Testis (tissue), 3 donors: ENCODE measurements around the gene PHF21A. TPM values are rescaled to one million over a fixed set of nuclear protein-coding genes. Genes with fewer than 3 reads are reported as not detected.
"Not testable (repeated sequence)": the region's sequence is repeated elsewhere in the genome, so short reads cannot be mapped to it uniquely, and the experiment has no call there.

Source experiments
- DNase-seq: peaks from one replicate; pipeline ENCODE4 v3.0.0-alpha.2; 2019
- H3K27ac ChIP-seq, 2 donors: fragments of 200-600 bp; sonication (generic); one replicate each; pipeline ENCODE4 v1.5.1; 2019
- H3K27me3 ChIP-seq: fragments of 200-600 bp; sonication (generic); one replicate; pipeline ENCODE4 v1.5.1; 2019
- H3K36me3 ChIP-seq: fragments of 200-600 bp; sonication (generic); one replicate; pipeline ENCODE4 v1.5.1; 2017; ENCODE audit warnings: low read depth; ENCODE audit errors: missing control alignments
- H3K4me1 ChIP-seq: fragments of 200-600 bp; sonication (generic); one replicate; pipeline ENCODE4 v1.5.1; 2019
- H3K4me3 ChIP-seq, 2 donors: fragments of 200-600 bp; sonication (generic); one replicate each; pipeline ENCODE4 v1.5.1; 2017 to 2019
- H3K9me3 ChIP-seq: fragments of 200-600 bp; sonication (generic); one replicate; pipeline ENCODE4 v1.5.1; 2017
- POLR2A ChIP-seq: fragments of 450-650 bp; IDR thresholded peaks from one replicate; pipeline ENCODE4 v1.6.1; 2017; ENCODE audit warnings: antibody characterized with exemption, mild to moderate bottlenecking, moderate library complexity
- WGBS, 2 donors: methylation state at CpG; one replicate each; pipeline ENCODE4 v1.1.5; 2018; 5-methylcytosine and 5-hydroxymethylcytosine counted together
- intact Hi-C: fragments of 100-400 bp; cut with DNase I; formaldehyde crosslinking; loops from one replicate; pipeline ENCODE4 v1.15.1; 2023; ENCODE audit warnings: low total_unique reads
- polyA plus RNA-seq: library from polyadenylated mRNA; stranded (reverse); fragments of 350-450 nt; fragmentation: Illumina TruSeq; extraction: RNeasy Lipid Tissue Mini Kit (QIAGEN cat#74804); gene quantifications from one replicate; pipeline ENCODE4 v1.2.3, GENCODE V29; 2014; ENCODE audit warnings: low read depth, low replicate concordance; ENCODE audit not compliant: insufficient read depth
- total RNA-seq, 2 donors: library from RNA; depleted of rRNA; stranded (reverse); fragments of >200 nt; gene quantifications; one replicate each; pipeline ENCODE4 v1.2.3, GENCODE V29; 2016
- TF ChIP-seq, protein P1 (sequence below), 3 experiments: fragments of 450-650 bp in 2 of 3; fragments of 200-600 bp in 1 of 3; sonication (generic) in 1 of 3; IDR thresholded peaks; one replicate each; pipeline ENCODE4 v1.5.1; 2016 to 2019; ENCODE audit warnings: antibody characterized with exemption in 3 of 3, mild to moderate bottlenecking in 2 of 3, moderate library complexity in 1 of 3

Gene PHF21A
- total and polyA plus RNA-seq, 3 donors from 2014 or later: 53.5 to 83.2 (median 56.6) TPM

DNA sequence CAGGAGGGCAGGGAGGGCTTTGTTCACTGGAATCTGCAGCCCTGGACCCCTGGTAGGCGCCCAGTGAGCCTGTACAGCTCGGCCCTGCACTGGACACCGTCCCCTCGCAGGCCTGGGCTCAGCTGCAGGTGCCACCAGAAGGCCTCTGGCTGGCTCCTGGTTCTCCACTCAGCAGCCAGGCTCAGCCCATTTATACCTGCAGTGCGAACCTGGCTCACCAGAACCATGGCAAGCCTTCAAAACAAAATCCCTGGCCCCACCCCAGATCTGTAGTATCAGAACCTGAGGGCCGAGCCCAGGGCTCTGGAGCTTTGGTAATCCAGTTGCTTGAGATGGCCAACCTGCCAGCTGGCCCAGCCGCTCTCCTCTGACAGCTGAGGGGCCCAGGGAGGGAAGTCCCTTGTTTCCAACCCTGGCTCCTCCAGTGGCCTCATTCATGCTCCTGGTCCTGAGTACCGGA, 213.3 kb downstream of the PHF21A start:
- no peaks in the 10 kb centered on the region for H3K9me3 ChIP-seq
- 81 to 82% methylated on average over 6 to 8 of the region's 8 CpGs for WGBS, 2 donors
- no peak overlapping the region for H3K27ac ChIP-seq
- H3K4me1 ChIP-seq: no peaks in the 10 kb centered on the region
- no peaks in the 10 kb centered on the region for H3K36me3 ChIP-seq
- no peak overlapping the region for H3K4me3 ChIP-seq
- intact Hi-C loops: no loop called here
- TF ChIP-seq POLR2A: no peak
- TF ChIP-seq, protein P1, sequence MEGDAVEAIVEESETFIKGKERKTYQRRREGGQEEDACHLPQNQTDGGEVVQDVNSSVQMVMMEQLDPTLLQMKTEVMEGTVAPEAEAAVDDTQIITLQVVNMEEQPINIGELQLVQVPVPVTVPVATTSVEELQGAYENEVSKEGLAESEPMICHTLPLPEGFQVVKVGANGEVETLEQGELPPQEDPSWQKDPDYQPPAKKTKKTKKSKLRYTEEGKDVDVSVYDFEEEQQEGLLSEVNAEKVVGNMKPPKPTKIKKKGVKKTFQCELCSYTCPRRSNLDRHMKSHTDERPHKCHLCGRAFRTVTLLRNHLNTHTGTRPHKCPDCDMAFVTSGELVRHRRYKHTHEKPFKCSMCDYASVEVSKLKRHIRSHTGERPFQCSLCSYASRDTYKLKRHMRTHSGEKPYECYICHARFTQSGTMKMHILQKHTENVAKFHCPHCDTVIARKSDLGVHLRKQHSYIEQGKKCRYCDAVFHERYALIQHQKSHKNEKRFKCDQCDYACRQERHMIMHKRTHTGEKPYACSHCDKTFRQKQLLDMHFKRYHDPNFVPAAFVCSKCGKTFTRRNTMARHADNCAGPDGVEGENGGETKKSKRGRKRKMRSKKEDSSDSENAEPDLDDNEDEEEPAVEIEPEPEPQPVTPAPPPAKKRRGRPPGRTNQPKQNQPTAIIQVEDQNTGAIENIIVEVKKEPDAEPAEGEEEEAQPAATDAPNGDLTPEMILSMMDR (IDR thresholded peaks at IDR 0.05): no peak
- no peak for DNase-seq
- no peaks in the 10 kb centered on the region for H3K27me3 ChIP-seq

DNA sequence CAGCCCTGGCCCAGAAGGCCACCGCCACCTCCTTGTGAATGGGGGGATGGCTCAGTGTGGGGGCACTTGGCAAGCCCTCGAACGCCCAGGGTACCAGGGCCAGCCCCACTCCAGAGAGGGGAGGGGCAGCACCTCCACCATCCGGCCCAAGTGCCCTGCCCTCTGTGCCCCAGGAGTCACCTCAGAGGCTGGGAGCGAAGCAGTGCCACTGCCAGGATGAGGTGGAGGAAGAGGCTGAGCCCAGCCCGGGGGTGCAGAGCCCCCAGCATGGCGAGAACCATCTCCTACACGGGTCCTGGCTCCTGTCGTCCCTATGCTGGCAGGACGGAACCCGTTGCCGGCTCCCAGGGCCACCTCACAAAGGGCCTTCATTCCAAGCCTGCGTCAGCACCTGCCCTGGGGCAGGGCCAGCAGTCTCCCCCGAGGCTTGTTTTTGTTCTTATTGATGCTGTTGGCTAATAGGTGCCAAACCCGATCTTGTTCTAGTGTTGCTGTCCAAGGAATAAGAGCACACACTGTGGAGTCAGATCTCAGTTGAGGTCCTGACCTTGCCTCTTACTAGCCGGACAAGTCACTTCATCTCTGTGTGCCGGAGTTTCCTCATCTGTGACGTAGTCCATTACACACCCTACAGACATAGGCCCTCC, 214.2 kb downstream of the PHF21A start, which contains the start of gene FREY1:
FREY1 (minus strand) TSS at position 307 of the 647 bp plus-strand sequence; CDS start at position 281, 26 bp downstream.
- Histone ChIP-seq H3K27ac (no peak within 1 kb of the TSS), H3K4me3 (no peak within 1 kb of the TSS), H3K36me3 (no peaks in the 10 kb centered on the region), H3K9me3 (no peaks in the 10 kb centered on the region), H3K27me3 (no peaks in the 10 kb centered on the region), H3K4me1 (no peaks in the 10 kb centered on the region)
- no peak for DNase-seq
- TF ChIP-seq, protein P1 (IDR thresholded peaks at IDR 0.05): no peak
- no peak for TF ChIP-seq POLR2A
- intact Hi-C loops: no loop called here
- WGBS, 2 donors: 71 to 80% methylated on average over 8 to 16 of the region's 18 CpGs

DNA sequence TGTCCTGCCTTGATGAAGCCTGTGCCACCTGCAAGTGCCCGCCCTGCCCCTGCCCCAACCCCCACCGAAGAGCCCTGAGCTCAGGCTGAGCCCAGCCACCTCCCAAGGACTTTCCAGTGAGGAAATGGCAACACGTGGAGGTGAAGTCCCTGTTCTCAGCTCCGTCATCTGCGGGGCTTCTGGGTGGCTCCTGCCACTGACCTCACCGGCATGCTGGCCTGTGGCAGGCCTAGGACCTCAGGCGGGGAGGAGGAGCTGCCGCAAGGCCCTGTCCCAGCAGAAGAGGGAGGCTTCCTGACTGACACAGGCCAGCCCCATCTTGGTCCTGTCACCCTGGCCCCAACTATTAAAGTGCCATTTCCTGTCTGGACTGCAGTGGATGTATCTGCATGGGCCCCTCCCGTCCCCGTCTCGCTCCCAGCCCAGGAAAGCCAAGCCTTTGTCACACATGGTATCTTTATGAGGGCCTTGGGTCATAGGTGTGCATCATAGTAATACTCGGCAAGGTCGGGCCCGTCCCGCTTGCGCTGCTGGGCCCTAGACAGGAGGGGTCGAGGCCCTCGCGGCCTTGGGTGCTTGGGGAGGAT, 215.1 kb downstream of the PHF21A start:
- H3K4me1 ChIP-seq: peaks cover 1% of the 10 kb centered on the region
- TF ChIP-seq, protein P1 (IDR thresholded peaks at IDR 0.05): no peak
- TF ChIP-seq POLR2A: no peak
- DNase-seq: no peak
- intact Hi-C loops: no loop called here
- H3K9me3 ChIP-seq: no peaks in the 10 kb centered on the region
- H3K27me3 ChIP-seq: no peaks in the 10 kb centered on the region
- H3K4me3 ChIP-seq: no peak overlapping the region
- WGBS, 2 donors: 85 to 86% methylated on average over 11 to 19 of the region's 19 CpGs
- no peak overlapping the region for H3K27ac ChIP-seq
- H3K36me3 ChIP-seq: no peaks in the 10 kb centered on the region

DNA sequence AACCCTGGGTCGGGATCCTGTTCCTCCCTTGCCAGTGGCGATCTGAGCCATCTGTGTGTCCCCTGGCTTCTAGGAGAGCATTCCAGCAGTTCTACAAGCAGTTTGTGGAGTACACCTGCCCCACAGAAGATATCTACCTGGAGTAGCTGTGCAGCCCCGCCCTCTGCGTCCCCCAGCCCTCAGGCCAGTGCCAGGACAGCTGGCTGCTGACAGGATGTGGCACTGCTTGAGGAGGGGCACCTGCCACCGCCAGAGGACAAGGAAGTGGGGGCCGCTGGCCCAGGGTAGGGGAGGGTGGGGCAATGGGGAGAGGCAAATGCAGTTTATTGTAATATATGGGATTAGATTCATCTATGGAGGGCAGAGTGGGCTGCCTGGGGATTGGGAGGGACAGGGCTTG, 215.7 kb downstream of the PHF21A start:
- H3K27me3 ChIP-seq, H3K27ac ChIP-seq, H3K36me3 ChIP-seq, H3K9me3 ChIP-seq, intact Hi-C loops, H3K4me3 ChIP-seq, H3K4me1 ChIP-seq, DNase-seq: not testable (repeated sequence)
- WGBS, 2 donors: 54 to 87% methylated on average over 4 to 6 of the region's 6 CpGs

DNA sequence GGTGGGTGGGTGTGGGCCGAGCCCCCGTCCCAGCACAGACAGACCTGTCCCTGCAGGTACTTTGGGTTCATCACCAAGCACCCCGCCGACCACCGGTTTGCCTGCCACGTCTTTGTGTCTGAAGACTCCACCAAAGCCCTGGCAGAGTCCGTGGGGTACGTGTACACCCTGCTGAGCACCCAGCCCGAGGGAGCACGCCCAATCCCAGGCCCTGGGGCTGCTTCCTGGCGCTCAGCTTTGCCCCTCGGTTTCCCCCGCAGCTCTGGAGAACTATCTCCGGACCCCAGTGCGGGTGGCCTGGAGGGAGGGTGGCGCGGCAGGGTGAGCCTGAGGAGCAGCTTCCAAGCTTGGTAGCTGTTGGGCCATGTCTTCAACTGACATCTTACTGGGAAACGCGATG, 216.2 kb downstream of the PHF21A start:
- H3K9me3 ChIP-seq: no peaks in the 10 kb centered on the region
- WGBS, 2 donors: 93 to 95% methylated on average over 13 to 19 of the region's 19 CpGs
- TF ChIP-seq, protein P1 (IDR thresholded peaks at IDR 0.05): no peak
- TF ChIP-seq POLR2A: no peak
- no peak for DNase-seq
- H3K27ac ChIP-seq: no peak overlapping the region
- no peak overlapping the region for H3K4me3 ChIP-seq
- intact Hi-C loops: no loop called here
- no peaks in the 10 kb centered on the region for H3K27me3 ChIP-seq
- H3K36me3 ChIP-seq: no peaks in the 10 kb centered on the region
- H3K4me1 ChIP-seq: peaks cover 8% of the 10 kb centered on the region
